Lower leg skin (tissue), 4 donors: Measurements from ENCODE around the gene CRISPLD2. TPM values are rescaled to one million over a fixed set of nuclear protein-coding genes. Genes with fewer than 3 reads are reported as not detected.

ENCODE experiments used
- DNase-seq, 2 donors: peaks; one replicate each; pipeline ENCODE4 v3.0.0-alpha.2; 2019; ENCODE audit warnings: low spot score in 2 of 2
- H3K4me3 ChIP-seq: fragments of 200-600 bp; sonication (generic); 2 replicates; pipeline ENCODE4 v1.5.1; 2017; ENCODE audit warnings: mild to moderate bottlenecking, low read depth; ENCODE audit not compliant: poor library complexity, severe bottlenecking
- CTCF ChIP-seq, 3 donors: fragments of 450-650 bp; IDR thresholded peaks; one replicate each; pipeline ENCODE4 v1.5.1; 2016; ENCODE audit warnings: antibody characterized with exemption in 3 of 3, mild to moderate bottlenecking in 3 of 3, moderate library complexity in 2 of 3
- POLR2A ChIP-seq, 2 donors: fragments of 450-650 bp; IDR thresholded peaks; one replicate each; pipeline ENCODE4 v1.6.1; 2016 to 2017; ENCODE audit warnings: antibody characterized with exemption in 2 of 2, mild to moderate bottlenecking in 1 of 2, moderate library complexity in 1 of 2
- WGBS, 2 donors: methylation state at CpG; one replicate each; pipeline ENCODE4 v1.1.5; 2018; 5-methylcytosine and 5-hydroxymethylcytosine counted together
- intact Hi-C: fragments of 100-400 bp; cut with DNase I; formaldehyde crosslinking; loops from one replicate; pipeline ENCODE4 v1.15.0; 2023; ENCODE audit warnings: low total_unique reads
- total RNA-seq, 4 donors: library from RNA; depleted of rRNA; stranded (reverse); fragments of >200 nt; gene quantifications; one replicate each; pipeline ENCODE4 v1.1.0, GENCODE V29; 2016

The CRISPLD2 gene
- total RNA-seq, 4 donors from 2014 or later = 48.0 to 105 (median 69.5) TPM

- intact Hi-C loops = no loop called here
- WGBS, 2 donors = 64 to 79% methylated on average over 10 of the region's 10 CpGs
- no peak overlapping the region for H3K4me3 ChIP-seq
- no peak for TF ChIP-seq CTCF (IDR thresholded peaks at IDR 0.05)
- TF ChIP-seq POLR2A (IDR thresholded peaks at IDR 0.05) = no peak
- DNase-seq = peak; percentile 73 to 91
These were observed 122.1 kb downstream of the CRISPLD2 start for GRCh38 chr16:84941921-84942320.

- no peak overlapping the region for H3K4me3 ChIP-seq
- TF ChIP-seq POLR2A (IDR thresholded peaks at IDR 0.05) (no peak), CTCF (IDR thresholded peaks at IDR 0.05) (no peak)
- 85 to 91% methylated on average over 4 of the region's 4 CpGs for WGBS, 2 donors
- intact Hi-C loops = no loop called here
- DNase-seq = no peak
These were observed 123.0 kb downstream of the CRISPLD2 start for GRCh38 chr16:84942786-84943185.

GRCh38 chr16:84943620-84944019 lies 123.8 kb downstream of the CRISPLD2 start:
- no peak for TF ChIP-seq CTCF (IDR thresholded peaks at IDR 0.05)
- no peak for TF ChIP-seq POLR2A (IDR thresholded peaks at IDR 0.05)
- no peak for DNase-seq
- intact Hi-C loops = no loop called here
- H3K4me3 ChIP-seq = no peak overlapping the region
- 92 to 98% methylated on average over 4 of the region's 4 CpGs for WGBS, 2 donors

- intact Hi-C loops = no loop called here
- DNase-seq = peak in 1 of 2 donors; percentile 58
- TF ChIP-seq POLR2A (IDR thresholded peaks at IDR 0.05) (no peak), CTCF (IDR thresholded peaks at IDR 0.05) (no peak)
- WGBS, 2 donors = 35 to 38% methylated on average over 9 of the region's 9 CpGs
- H3K4me3 ChIP-seq = no peak overlapping the region
These were observed 127.2 kb downstream of the CRISPLD2 start for GRCh38 chr16:84947022-84947421.

- no peak overlapping the region for H3K4me3 ChIP-seq
- WGBS, 2 donors = 83 to 88% methylated on average over 26 to 27 of the region's 27 CpGs
- DNase-seq = no peak
- intact Hi-C loops = no loop called here
- TF ChIP-seq CTCF (IDR thresholded peaks at IDR 0.05) (no peak), POLR2A (IDR thresholded peaks at IDR 0.05) (no peak)
These were observed 128.4 kb downstream of the CRISPLD2 start for GRCh38 chr16:84947996-84948850.
